K562 (cell line): ENCODE results near the gene KCNK1. TPM values are rescaled to one million over a fixed set of nuclear protein-coding genes. Genes with fewer than 3 reads are reported as not detected.

ENCODE experiments used
- ATAC-seq: fragments of 200-7000 bp; cut with Tn5 transposase; 3 replicates; pipeline ENCODE4 v1.9.1; 2020; ENCODE audit warnings: moderate library complexity
- BruUV-seq: library from RNA; stranded (reverse); fragments of 400-500 nt; replicated peaks from 2 replicates; lab custom pipeline; 2021; lab: Mats Ljungman, UMichigan
- CTCF ChIA-PET: fragments of 300-600 bp; formaldehyde crosslinking; extraction: SDS; loops from one replicate; lab custom pipeline; 2021; ENCODE audit warnings: low intra/inter-chr PET ratio; lab: Yijun Ruan, JAX
- POLR2A ChIA-PET: fragments of 300-600, 350-650 bp; sonication (Branson Sonifier 250); formaldehyde crosslinking; extraction: SDS; loops from one replicate; lab custom pipeline; 2021; ENCODE audit warnings: antibody characterized with exemption, inconsistent platforms; lab: Yijun Ruan, JAX
- DNase-seq, 4 experiments: peaks; one replicate each; pipeline versions ENCODE4 v3.0.0 to v3.0.0-alpha.2; 2011 to 2018; ENCODE audit warnings: low spot score in 3 of 4, mixed read lengths in 3 of 4; ENCODE audit errors: extremely low read depth in 1 of 4
- FAIRE-seq: peaks from 2 replicates; lab custom pipeline; 2011; peaks lifted over from hg19 to GRCh38; lab: Jason Lieb, UNC
- H2AFZ ChIP-seq: 2 replicates; pipeline ENCODE4 v1.6.0; 2011; ENCODE audit warnings: low read depth, low read length, control low read depth, inconsistent platforms
- H3K27ac ChIP-seq: fragments of 200-600 bp; 3 replicates; pipeline ENCODE4 v1.8.0; 2011; ENCODE audit warnings: low read depth, mild to moderate bottlenecking, control low read depth, inconsistent platforms, low read length, moderate library complexity, mixed read lengths; ENCODE audit errors: extremely low read depth
- H3K27me3 ChIP-seq, 2 experiments: fragments of 300-600 bp in 1 of 2; 2 replicates in 1 of 2; 3 replicates in 1 of 2; pipeline versions ENCODE4 v1.6.0 to v1.8.0; 2011; ENCODE audit warnings: inconsistent platforms in 2 of 2, low read length in 2 of 2, mild to moderate bottlenecking in 1 of 2, mixed read lengths in 1 of 2, moderate library complexity in 1 of 2; ENCODE audit not compliant: control insufficient read depth in 2 of 2, insufficient read depth in 2 of 2
- H3K36me3 ChIP-seq: fragments of 300-600 bp; 3 replicates; pipeline ENCODE4 v1.8.0; 2011; ENCODE audit warnings: mild to moderate bottlenecking, low read length, inconsistent platforms; ENCODE audit not compliant: control insufficient read depth, insufficient read depth
- H3K4me1 ChIP-seq, 2 experiments: fragments of 200-600 bp in 1 of 2; replicated peaks in 1 of 2; 2 replicates in 1 of 2; 3 replicates in 1 of 2; pipeline versions ENCODE4 v1.5.1 to v1.8.0; 2011; ENCODE audit warnings: inconsistent platforms in 2 of 2, low read length in 2 of 2, mild to moderate bottlenecking in 1 of 2, mixed read lengths in 1 of 2, moderate library complexity in 1 of 2; ENCODE audit not compliant: control insufficient read depth in 2 of 2, insufficient read depth in 2 of 2
- H3K4me2 ChIP-seq: 2 replicates; pipeline ENCODE4 v1.6.1; 2011; ENCODE audit warnings: low read length, control low read depth, inconsistent platforms, mixed read lengths; ENCODE audit not compliant: insufficient read depth
- H3K4me3 ChIP-seq: fragments of 200-600 bp; sonication (generic), shearing (Covaris generic); 2 replicates; pipeline ENCODE4 v1.5.1; 2016; ENCODE audit warnings: control low read depth, inconsistent platforms
- H3K79me2 ChIP-seq: fragments of 200-600 bp; 3 replicates; pipeline ENCODE4 v1.8.0; 2011; ENCODE audit warnings: low read length, inconsistent platforms; ENCODE audit not compliant: control insufficient read depth, insufficient read depth
- H3K9ac ChIP-seq, 2 experiments: 2 replicates each; pipeline versions ENCODE4 v1.6.0 to v1.6.1; 2011; ENCODE audit warnings: low read depth in 2 of 2, low read length in 2 of 2, control low read depth in 1 of 2, inconsistent platforms in 1 of 2, mild to moderate bottlenecking in 1 of 2, mixed read lengths in 1 of 2; ENCODE audit not compliant: insufficient read depth in 1 of 2
- H3K9me1 ChIP-seq: one replicate; pipeline ENCODE4 v1.6.0; 2011; ENCODE audit warnings: inconsistent platforms, mild to moderate bottlenecking, low read length, moderate library complexity; ENCODE audit not compliant: control insufficient read depth, insufficient read depth
- H3K9me3 ChIP-seq: replicated peaks from 2 replicates; pipeline ENCODE4 v1.5.1; 2011; ENCODE audit warnings: low read depth, low read length, inconsistent platforms; ENCODE audit not compliant: control insufficient read depth, insufficient read depth
- H4K20me1 ChIP-seq: replicated peaks from 2 replicates; pipeline ENCODE4 v1.6.1; 2011; ENCODE audit warnings: low read length, inconsistent platforms, mixed read lengths; ENCODE audit not compliant: control insufficient read depth, insufficient read depth
- ESRRA ChIP-seq: fragments of 450-650 bp; IDR thresholded peaks from 2 replicates; pipeline ENCODE4 v1.6.1; 2014; ENCODE audit warnings: low read depth, mild to moderate bottlenecking, moderate library complexity, borderline replicate concordance
- HMGN3 ChIP-seq: IDR thresholded peaks from 2 replicates; pipeline ENCODE4 v1.6.1; 2011; ENCODE audit warnings: borderline replicate concordance, low read depth, mild to moderate bottlenecking, mixed read lengths, low read length; ENCODE audit not compliant: insufficient read length; ENCODE audit errors: extremely low read depth
- MITF ChIP-seq: IDR thresholded peaks from 2 replicates; pipeline ENCODE4 v1.6.1; 2014; ENCODE audit warnings: antibody characterized with exemption
- MLX ChIP-seq, 2 experiments: fragments of 450-650 bp in 1 of 2; sonication (generic) in 1 of 2; formaldehyde crosslinking; conservative IDR thresholded peaks; 2 replicates each; pipeline versions ENCODE4 v1.4.0 to v1.8.1; 2020 to 2022; ENCODE audit warnings: mild to moderate bottlenecking in 1 of 2, missing genetic modification reagents in 1 of 2
- PCBP1 ChIP-seq: fragments of 200-400 bp; formaldehyde crosslinking; IDR thresholded peaks from 2 replicates; pipeline ENCODE4 v1.6.1; 2018; ENCODE audit warnings: mild to moderate bottlenecking, low read depth, low read length; ENCODE audit not compliant: poor library complexity, severe bottlenecking
- PCBP2 ChIP-seq: fragments of 200-400 bp; formaldehyde crosslinking; IDR thresholded peaks from 2 replicates; pipeline ENCODE4 v1.6.1; 2018; ENCODE audit warnings: low read length, low read depth, mild to moderate bottlenecking, moderate library complexity; ENCODE audit not compliant: poor library complexity, severe bottlenecking
- RAD51 ChIP-seq: fragments of 450-650 bp; IDR thresholded peaks from 2 replicates; pipeline ENCODE4 v1.7.1; 2016; ENCODE audit warnings: low read depth, mild to moderate bottlenecking, borderline replicate concordance
- WGBS: fragments of 100-300 bp; shearing (Covaris generic); methylation state at CpG from one replicate; pipeline ENCODE4 v1.1.6; 2016; ENCODE audit warnings: low coverage, mixed read lengths; ENCODE audit not compliant: insufficient coverage; ENCODE audit errors: missing lambda C conversion rate; 5-methylcytosine and 5-hydroxymethylcytosine counted together
- in situ Hi-C: fragments of 300-500 bp; cut with MboI; formaldehyde crosslinking; loops from 4 replicates; pipeline ENCODE4 v1.15.0; 2018; ENCODE audit warnings: inconsistent platforms, mixed read lengths
- intact Hi-C: fragments of 100-400 bp; cut with micrococcal nuclease; formaldehyde crosslinking; loops from 2 replicates; pipeline ENCODE4 v1.14.2; 2022
- polyA plus RNA-seq, 8 experiments: library from polyadenylated mRNA; depleted of rRNA in 4 of 8; stranded (reverse) in 5 of 8; unstranded in 3 of 8; fragments of >200 nt; fragmentation: Nextera tagmentation in 2 of 8; fragmentation: Illumina TruSeq in 1 of 8; extraction: Ambion mirVana in 2 of 8; extraction: Trizol in 1 of 8; gene quantifications; 2 replicates each; pipeline versions ENCODE4 v1.2.1 to v1.2.3, GENCODE V29; 2011 to 2014; ENCODE audit warnings: inconsistent platforms in 1 of 8, missing spikeins in 1 of 8
- total RNA-seq, 7 experiments: library from RNA; depleted of rRNA in 6 of 7; stranded (reverse); fragments of >200 nt in 6 of 7; fragmentation: Illumina TruSeq in 2 of 7; extraction: Trizol in 2 of 7; gene quantifications; 2 replicates each; pipeline versions ENCODE4 v1.2.1 to v1.2.3, GENCODE V29; 2011 to 2021; ENCODE audit warnings: low replicate concordance in 1 of 7
- TF ChIP-seq, protein P1 (sequence below), 2 experiments: fragments of 250-450 bp in 1 of 2; fragments of 450-650 bp in 1 of 2; sonication (Bioruptor Pico) in 1 of 2; IDR thresholded peaks; 2 replicates each; pipeline versions ENCODE4 v1.6.1 to v1.8.0; 2016 to 2021; ENCODE audit warnings: mild to moderate bottlenecking in 2 of 2, moderate library complexity in 2 of 2, missing compliant biosample characterization in 1 of 2, missing genetic modification characterization in 1 of 2
- TF ChIP-seq, protein P2 (sequence below), 2 experiments: IDR thresholded peaks in 1 of 2; conservative IDR thresholded peaks in 1 of 2; 2 replicates each; pipeline ENCODE4 v1.6.1; 2016; ENCODE audit warnings: low read depth in 2 of 2, mild to moderate bottlenecking in 1 of 2, missing compliant biosample characterization in 1 of 2, missing genetic modification characterization in 1 of 2, moderate library complexity in 1 of 2

The KCNK1 gene
- total and polyA plus RNA-seq, 9 of the 15 experiments (the other 6 are each of a cell fraction or from before 2014, with no cell fraction given) = 3.1 to 22.7 (median 6.0) TPM

DNA sequence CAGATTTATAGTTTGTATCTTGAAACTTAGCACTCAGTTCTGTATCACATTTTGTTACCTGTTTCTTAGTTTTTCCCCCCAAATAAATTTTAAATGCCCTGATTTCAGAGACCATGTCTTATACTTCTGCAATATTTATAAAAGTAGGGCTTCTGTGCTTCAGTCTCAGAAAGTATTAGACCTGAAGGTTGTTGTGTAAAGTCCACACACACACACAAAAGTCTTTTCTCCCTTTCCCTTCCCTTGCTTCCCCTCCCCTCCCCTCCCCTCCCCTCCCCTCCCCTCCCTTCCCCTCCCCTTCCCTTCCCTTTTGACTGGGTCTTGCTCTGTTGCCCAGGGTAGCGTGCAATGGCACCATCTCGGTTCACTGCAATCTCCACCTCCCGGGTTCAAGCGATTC is 41.0 kb upstream of the KCNK1 start:
- ATAC-seq (no peak), DNase-seq (no peak), FAIRE-seq (no peak)
- Histone ChIP-seq H4K20me1 (no peaks in the 10 kb centered on the region), H3K27me3 (no peaks in the 10 kb centered on the region; a peak in 1 of 5 replicates), H3K79me2 (no peaks in the 10 kb centered on the region), H3K4me2 (no peak overlapping the region), H3K9ac (no peak overlapping the region), H3K4me3 (no peak overlapping the region), H3K4me1 (peaks cover 0 to 3% of the 10 kb centered on the region in 2 experiments; a peak in 2 of 5 replicates), H3K9me3 (no peaks in the 10 kb centered on the region), H3K27ac (no peak overlapping the region), H3K9me1 (no peaks in the 10 kb centered on the region), H2AFZ (no peak overlapping the region), H3K36me3 (no peaks in the 10 kb centered on the region)
- intact Hi-C loops = no loop called here
- WGBS = 83% methylated on average over 2 of the region's 4 CpGs
- ChIA-PET CTCF (no interaction called here), POLR2A (no interaction called here)
- BruUV-seq = no TSS peak
- in situ Hi-C loops = no loop called here
- no peak for TF ChIP-seq MITF
- TF ChIP-seq, protein P1, sequence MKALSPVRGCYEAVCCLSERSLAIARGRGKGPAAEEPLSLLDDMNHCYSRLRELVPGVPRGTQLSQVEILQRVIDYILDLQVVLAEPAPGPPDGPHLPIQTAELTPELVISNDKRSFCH (CRISPR knock-in tag; IDR thresholded peaks at IDR 0.05) = no peak
- TF ChIP-seq, protein P1 (tag; IDR thresholded peaks at IDR 0.05) = no peak
- TF ChIP-seq PCBP2 = peak; percentile 33
- TF ChIP-seq HMGN3 = no peak
- TF ChIP-seq MLX (CRISPR knock-in tag; conservative IDR thresholded peaks at IDR 0.05) = no peak
- no peak for TF ChIP-seq ESRRA
- TF ChIP-seq, protein P2, sequence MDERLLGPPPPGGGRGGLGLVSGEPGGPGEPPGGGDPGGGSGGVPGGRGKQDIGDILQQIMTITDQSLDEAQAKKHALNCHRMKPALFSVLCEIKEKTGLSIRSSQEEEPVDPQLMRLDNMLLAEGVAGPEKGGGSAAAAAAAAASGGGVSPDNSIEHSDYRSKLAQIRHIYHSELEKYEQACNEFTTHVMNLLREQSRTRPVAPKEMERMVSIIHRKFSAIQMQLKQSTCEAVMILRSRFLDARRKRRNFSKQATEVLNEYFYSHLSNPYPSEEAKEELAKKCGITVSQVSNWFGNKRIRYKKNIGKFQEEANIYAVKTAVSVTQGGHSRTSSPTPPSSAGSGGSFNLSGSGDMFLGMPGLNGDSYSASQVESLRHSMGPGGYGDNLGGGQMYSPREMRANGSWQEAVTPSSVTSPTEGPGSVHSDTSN (CRISPR knock-in tag; IDR thresholded peaks at IDR 0.05; ENCODE audit: low read depth) = no peak
- TF ChIP-seq, protein P2 (tag; conservative IDR thresholded peaks at IDR 0.05; ENCODE audit: low read depth) = no peak
- peak; percentile 32 for TF ChIP-seq PCBP1
- no peak for TF ChIP-seq RAD51
